ENCODE data around the gene HMGCL. TPM values are rescaled to one million over a fixed set of nuclear protein-coding genes. Genes with fewer than 3 reads are reported as not detected.
"Not testable (repeated sequence)": the region's sequence is repeated elsewhere in the genome, so short reads cannot be mapped to it uniquely, and the experiment has no call there.

Gene HMGCL
- total RNA-seq, 1 donor from 2014 or later: 20.7 TPM

GRCh38 chr1:23837908-23838307 is 12.7 kb upstream of the HMGCL start:
- no peaks in the 10 kb centered on the region for H3K9me3 Mint-ChIP-seq
- peaks cover 5% of the 10 kb centered on the region for H3F3A ChIP-seq (ENCODE audit: low read depth)
- no peak overlapping the region for H3K27ac ChIP-seq
- H3K9ac ChIP-seq: no peak overlapping the region
- H3K4me1 Mint-ChIP-seq: peaks cover 5% of the 10 kb centered on the region
- H2AFZ ChIP-seq (replicated peaks): peak overlapping the region; percentile 83
- DNase-seq (ENCODE audit: low spot score): no peak
- H3K4me1 ChIP-seq: peaks cover 4% of the 10 kb centered on the region
- peak overlapping the region; percentile 77 for H3K4me2 ChIP-seq
- H3K9me3 ChIP-seq (ENCODE audit: low read depth): no peaks in the 10 kb centered on the region
- H3K36me3 Mint-ChIP-seq: no peaks in the 10 kb centered on the region
- peak overlapping the region; percentile 41 for H3K4me3 ChIP-seq
- H3K27ac Mint-ChIP-seq: no peak overlapping the region
- H3K4me3 Mint-ChIP-seq: peak overlapping the region; percentile 80
- peaks cover 31% of the 10 kb centered on the region for H3K27me3 ChIP-seq
- H3K27me3 Mint-ChIP-seq (ENCODE audit: insufficient read depth, low read depth): peaks cover 10% of the 10 kb centered on the region
- H3K79me2 ChIP-seq (ENCODE audit: low read depth): no peaks in the 10 kb centered on the region
- H3K36me3 ChIP-seq: no peaks in the 10 kb centered on the region
- no peaks in the 10 kb centered on the region for H4K20me1 ChIP-seq (ENCODE audit: low read depth)
- no peak for TF ChIP-seq EZH2 (IDR thresholded peaks at IDR 0.05)
- no peak for TF ChIP-seq CTCF (IDR thresholded peaks at IDR 0.05)
- no peak for TF ChIP-seq EZH2phosphoT487 (IDR thresholded peaks at IDR 0.05)

GRCh38 chr1:23836037-23836436 is 10.8 kb upstream of the HMGCL start:
- DNase-seq (ENCODE audit: low spot score): no peak
- H3K4me3 ChIP-seq: no peak overlapping the region
- no peak overlapping the region for H2AFZ ChIP-seq (replicated peaks)
- Mint-ChIP-seq H3K9me3 (no peaks in the 10 kb centered on the region), H3K27ac (no peak overlapping the region), H3K4me1 (peaks cover 5% of the 10 kb centered on the region), H3K27me3 (ENCODE audit: insufficient read depth, low read depth) (peaks cover 10% of the 10 kb centered on the region), H3K4me3 (no peak overlapping the region), H3K36me3 (no peaks in the 10 kb centered on the region)
- H3K9ac ChIP-seq: no peak overlapping the region
- H3K27ac ChIP-seq: no peak overlapping the region
- no peak overlapping the region for H3K4me2 ChIP-seq
- H3K27me3 ChIP-seq: peaks cover 31% of the 10 kb centered on the region
- TF ChIP-seq CTCF (IDR thresholded peaks at IDR 0.05): no peak
- TF ChIP-seq EZH2phosphoT487 (IDR thresholded peaks at IDR 0.05): no peak
- no peak for TF ChIP-seq EZH2 (IDR thresholded peaks at IDR 0.05)
- peaks cover 5% of the 10 kb centered on the region for H3F3A ChIP-seq (ENCODE audit: low read depth)
- H4K20me1 ChIP-seq (ENCODE audit: low read depth): no peaks in the 10 kb centered on the region
- no peaks in the 10 kb centered on the region for H3K36me3 ChIP-seq
- no peaks in the 10 kb centered on the region for H3K79me2 ChIP-seq (ENCODE audit: low read depth)
- peaks cover 4% of the 10 kb centered on the region for H3K4me1 ChIP-seq
- no peaks in the 10 kb centered on the region for H3K9me3 ChIP-seq (ENCODE audit: low read depth)

- not testable (repeated sequence) for H3K9me3 ChIP-seq (ENCODE audit: low read depth); H3F3A ChIP-seq (ENCODE audit: low read depth); H3K9ac ChIP-seq; H3K4me1 ChIP-seq; H3K36me3 ChIP-seq; H3K4me3 ChIP-seq; H4K20me1 ChIP-seq (ENCODE audit: low read depth); H3K9me3 Mint-ChIP-seq; H3K79me2 ChIP-seq (ENCODE audit: low read depth); H3K36me3 Mint-ChIP-seq; H2AFZ ChIP-seq (replicated peaks); H3K27me3 Mint-ChIP-seq (ENCODE audit: insufficient read depth, low read depth); H3K27ac Mint-ChIP-seq; H3K4me3 Mint-ChIP-seq; H3K4me2 ChIP-seq; H3K4me1 Mint-ChIP-seq; H3K27ac ChIP-seq; DNase-seq (ENCODE audit: low spot score)
- H3K27me3 ChIP-seq: peaks cover 31% of the 10 kb centered on the region
These were observed 8.9 kb upstream of the HMGCL start for GRCh38 chr1:23834156-23834555.

- Mint-ChIP-seq H3K36me3 (no peaks in the 10 kb centered on the region), H3K4me1 (peaks cover 16% of the 10 kb centered on the region), H3K27me3 (ENCODE audit: insufficient read depth, low read depth) (no peaks in the 10 kb centered on the region), H3K27ac (no peak overlapping the region), H3K9me3 (no peaks in the 10 kb centered on the region), H3K4me3 (no peak overlapping the region)
- H3K27ac ChIP-seq: no peak overlapping the region
- H4K20me1 ChIP-seq (ENCODE audit: low read depth): peaks cover 1% of the 10 kb centered on the region
- peaks cover 13% of the 10 kb centered on the region for H3F3A ChIP-seq (ENCODE audit: low read depth)
- H3K4me2 ChIP-seq: no peak overlapping the region
- H3K9ac ChIP-seq: no peak overlapping the region
- no peaks in the 10 kb centered on the region for H3K9me3 ChIP-seq (ENCODE audit: low read depth)
- H3K4me3 ChIP-seq: no peak overlapping the region
- H3K4me1 ChIP-seq: peaks cover 11% of the 10 kb centered on the region
- no peak for TF ChIP-seq EZH2phosphoT487 (IDR thresholded peaks at IDR 0.05)
- no peak for TF ChIP-seq CTCF (IDR thresholded peaks at IDR 0.05)
- no peak for TF ChIP-seq EZH2 (IDR thresholded peaks at IDR 0.05)
- H2AFZ ChIP-seq (replicated peaks): no peak overlapping the region
- no peaks in the 10 kb centered on the region for H3K27me3 ChIP-seq
- H3K79me2 ChIP-seq (ENCODE audit: low read depth): peaks cover 17% of the 10 kb centered on the region
- no peaks in the 10 kb centered on the region for H3K36me3 ChIP-seq
- no peak for DNase-seq (ENCODE audit: low spot score)
These were observed 2.5 kb upstream of the HMGCL start for GRCh38 chr1:23827717-23828116.

- H3K9me3 Mint-ChIP-seq; H3K36me3 ChIP-seq; H3K27ac Mint-ChIP-seq; H2AFZ ChIP-seq (replicated peaks); H3K27me3 ChIP-seq; H3K9ac ChIP-seq; H4K20me1 ChIP-seq (ENCODE audit: low read depth); H3K4me3 Mint-ChIP-seq; H3K4me3 ChIP-seq; H3K36me3 Mint-ChIP-seq; H3K27me3 Mint-ChIP-seq (ENCODE audit: insufficient read depth, low read depth); H3K27ac ChIP-seq; H3K4me2 ChIP-seq; DNase-seq (ENCODE audit: low spot score); H3K9me3 ChIP-seq (ENCODE audit: low read depth): not testable (repeated sequence)
- peaks cover 13% of the 10 kb centered on the region for H3F3A ChIP-seq (ENCODE audit: low read depth)
- H3K79me2 ChIP-seq (ENCODE audit: low read depth): peaks cover 17% of the 10 kb centered on the region
- peaks cover 16% of the 10 kb centered on the region for H3K4me1 Mint-ChIP-seq
- H3K4me1 ChIP-seq: peaks cover 11% of the 10 kb centered on the region
These were observed 1.4 kb upstream of the HMGCL start for GRCh38 chr1:23826590-23826989.

All from neural progenitor cell (in vitro differentiated cells).